ENCODE measurements around the gene YES1. TPM values are rescaled to one million over a fixed set of nuclear protein-coding genes. Genes with fewer than 3 reads are reported as not detected.

Gene YES1
- total and polyA plus RNA-seq, 2 of the 13 experiments (the other 11 are each of a cell fraction or from before 2014, with no cell fraction given) = 17.2 to 70.8 TPM

GRCh38 chr18:770583-770961 lies 41.5 kb downstream of the YES1 start:
- Histone ChIP-seq H3K79me2 (ENCODE audit: insufficient read depth, low read length) (peaks cover 69% of the 10 kb centered on the region), H3K9me3 (ENCODE audit: low read length) (no peaks in the 10 kb centered on the region), H3K4me2 (ENCODE audit: low read depth, low read length) (peak overlapping the region; percentile 31), H4K20me1 (ENCODE audit: insufficient read depth, low read length) (no peaks in the 10 kb centered on the region), H3K27ac (ENCODE audit: extremely low read length, insufficient read depth, low read length) (peak overlapping the region; percentile 75), H3K4me1 (ENCODE audit: insufficient read depth, low read length) (peaks cover 80% of the 10 kb centered on the region), H2AFZ (ENCODE audit: low read length) (no peak overlapping the region), H3K4me3 (replicated peaks in 1 of 3; ENCODE audit: insufficient read depth in 1 of 3, low read depth in 2 of 3, low read length in 3 of 3) (peak overlapping the region in 2 of 3 experiments; percentile 1 to 4; a peak in 3 of 6 replicates), H3K36me3 (replicated peaks in 1 of 2; ENCODE audit: control insufficient read depth in 1 of 2, insufficient read depth in 2 of 2, low read length in 2 of 2) (0 out of 5 replicates have a peak, but pooled peaks cover 0 to 1% of the 10 kb centered on the region in 2 experiments), H3K9ac (ENCODE audit: insufficient read depth, low read depth, low read length) (0 out of 2 replicates have a peak overlapping the region, but pooled peaks have one; percentile 3), H3K27me3 (ENCODE audit: control insufficient read depth in 1 of 2, insufficient read depth in 2 of 2, low read length in 2 of 2) (no peaks in the 10 kb centered on the region)
- peak; percentile 82 for FAIRE-seq
- peak; percentile 88 for DNase-seq (ENCODE audit: low spot score)
- no TSS peak for BruUV-seq (replicated peaks)
- in situ Hi-C loops (cut with HindIII; ENCODE audit: extremely low pct_ligation_motif_present, low pct_unique_long_range_greater_than_20kb) (no loop called here), intact Hi-C loops (cut with micrococcal nuclease; ENCODE audit: unreplicated experiment) (loop anchor here (2.0 kb wide), 1 partner anchor 40 kb away; no protein-coding TSS in a partner anchor)
- ATAC-seq = peak; percentile 84
- POLR2A ChIA-PET = interaction anchor here (0.7 to 1.4 kb wide), 4 partner anchors 8 to 112 kb away, joined by 3 to 5 read pairs (median 4); partner anchors contain the start of gene ENOSF1
- CTCF ChIA-PET (ENCODE audit: low intra/inter-chr PET ratio, low total read pairs) = no interaction called here
- TF ChIP-seq PITX1 (CRISPR knock-in tag; IDR thresholded peaks at IDR 0.05) (peak; percentile 87), DBP (CRISPR knock-in tag; IDR thresholded peaks at IDR 0.05; ENCODE audit: not compliant biosample characterization) (no peak), ZNF569 (CRISPR knock-in tag; IDR thresholded peaks at IDR 0.05; ENCODE audit: borderline replicate concordance) (no peak), NR2F1 (CRISPR knock-in tag; IDR thresholded peaks at IDR 0.05) (no peak), ATF5 (CRISPR knock-in tag; IDR thresholded peaks at IDR 0.05; ENCODE audit: low read depth) (no peak), BCL6 (CRISPR knock-in tag; IDR thresholded peaks at IDR 0.05) (peak; percentile 38), KAT8 (CRISPR knock-in tag; IDR thresholded peaks at IDR 0.05) (peak; percentile 33; the same call in 1 of the 2 replicates), TCF7 (IDR thresholded peaks at IDR 0.05; ENCODE audit: low read depth) (peak; percentile 34; the same call in 1 of the 2 replicates), HNF4A (CRISPR knock-in tag; IDR thresholded peaks at IDR 0.05) (peak; percentile 94), FOXP1 (IDR thresholded peaks at IDR 0.05) (peak; percentile 86), FOXP1 (CRISPR knock-in tag; IDR thresholded peaks at IDR 0.05) (peak; percentile 94), CREB1 (IDR thresholded peaks at IDR 0.05) (no peak), CREB1 (CRISPR knock-in tag; IDR thresholded peaks at IDR 0.05) (peak; percentile 45), TBX2 (CRISPR knock-in tag; IDR thresholded peaks at IDR 0.05; ENCODE audit: borderline replicate concordance) (peak; percentile 89), POGZ (CRISPR knock-in tag; IDR thresholded peaks at IDR 0.05) (peak; percentile 43; the same call in 1 of the 2 replicates), BRCA1 (CRISPR knock-in tag; IDR thresholded peaks at IDR 0.05) (no peak), ATF4 (CRISPR knock-in tag; IDR thresholded peaks at IDR 0.05) (0 out of 4 replicates have a peak, but pooled peaks of 1 of the 2 experiments have one; percentile 35), ZFP1 (CRISPR knock-in tag; IDR thresholded peaks at IDR 0.05) (no peak), NCOA2 (CRISPR knock-in tag; IDR thresholded peaks at IDR 0.05) (peak; percentile 80), ARID3A (IDR thresholded peaks at IDR 0.05; ENCODE audit: low read depth, low read length) (no peak; the same call in 1 of the 2 replicates), ELF3 (CRISPR knock-in tag; IDR thresholded peaks at IDR 0.05) (peak; percentile 25; the same call in 1 of the 2 replicates), TBX3 (IDR thresholded peaks at IDR 0.05; ENCODE audit: borderline replicate concordance) (peak; percentile 69; the same call in 1 of the 2 replicates), CHD2 (IDR thresholded peaks at IDR 0.05; ENCODE audit: low read depth, low read length) (no peak), MLX (CRISPR knock-in tag; IDR thresholded peaks at IDR 0.05) (no peak)

All from HepG2 (cell line).